COLO668 (cell line): ENCODE results near the gene ABCB9.
A peak's percentile ranks its signal among the peaks of the same experiment; 100 is the strongest.
"Not testable (repeated sequence)": the region's sequence is repeated elsewhere in the genome, so short reads cannot be mapped to it uniquely, and the experiment has no call there.

ENCODE experiments used
- DNase-seq: peaks from one replicate; lab custom pipeline; 2025; ENCODE audit not compliant: unreplicated experiment; lab: John Stamatoyannopoulos, UW

ABCB9 gene

GRCh38 chr12:122965851-122966742, at the start of gene ABCB9:
TSS of gene ABCB9 (minus strand) at chr12:122966463. CDS start at chr12:122960235, 6,228 bp downstream.
- DNase-seq, result peak; percentile 99

DNA sequence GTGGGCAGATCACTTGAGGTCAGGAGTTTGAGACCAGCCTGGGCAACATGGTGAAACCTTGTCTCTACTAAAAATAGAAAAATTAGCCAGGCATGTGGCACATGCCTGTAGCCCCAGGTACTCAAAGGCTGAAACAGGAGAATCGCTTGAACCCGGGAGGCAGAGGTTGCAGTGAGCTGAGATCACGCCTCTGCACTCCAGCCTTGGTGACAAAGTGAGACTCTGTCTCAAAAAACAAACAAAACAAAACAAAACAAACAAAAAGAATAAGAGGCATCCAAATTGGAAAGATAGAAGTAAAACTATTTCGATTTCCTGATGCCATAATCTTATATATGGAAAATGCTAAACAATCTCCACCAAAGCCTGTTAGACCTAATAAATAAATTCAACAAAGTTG, 48.2 kb upstream of the ABCB9 start:
- not testable (repeated sequence) for DNase-seq

GRCh38 chr12:123013185-123014095, 47.2 kb upstream of the ABCB9 start:
- no peak for DNase-seq

- no peak for DNase-seq
Observed at GRCh38 chr12:123011701-123012100, 45.4 kb upstream of the ABCB9 start.

DNA sequence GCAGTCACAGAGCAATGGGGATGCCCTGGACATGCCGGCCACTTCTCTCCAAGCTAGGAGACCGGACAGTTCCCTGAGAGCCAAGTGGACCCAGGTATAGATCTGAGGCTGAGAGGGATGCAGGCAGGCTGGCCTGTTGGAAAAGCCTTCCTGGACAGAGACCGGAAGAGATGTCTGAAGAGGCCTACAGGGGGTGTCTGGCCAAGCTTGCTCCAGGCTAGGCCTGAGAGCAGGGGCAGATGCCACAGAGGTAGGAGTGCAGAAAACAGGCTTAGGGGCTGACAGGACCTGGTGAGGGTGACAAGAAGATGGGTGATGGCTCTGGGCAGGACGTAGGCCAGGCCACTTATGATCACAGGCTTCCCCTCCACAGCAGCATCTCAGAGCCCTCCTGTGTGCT, 44.4 kb upstream of the ABCB9 start:
- DNase-seq, result no peak

DNA sequence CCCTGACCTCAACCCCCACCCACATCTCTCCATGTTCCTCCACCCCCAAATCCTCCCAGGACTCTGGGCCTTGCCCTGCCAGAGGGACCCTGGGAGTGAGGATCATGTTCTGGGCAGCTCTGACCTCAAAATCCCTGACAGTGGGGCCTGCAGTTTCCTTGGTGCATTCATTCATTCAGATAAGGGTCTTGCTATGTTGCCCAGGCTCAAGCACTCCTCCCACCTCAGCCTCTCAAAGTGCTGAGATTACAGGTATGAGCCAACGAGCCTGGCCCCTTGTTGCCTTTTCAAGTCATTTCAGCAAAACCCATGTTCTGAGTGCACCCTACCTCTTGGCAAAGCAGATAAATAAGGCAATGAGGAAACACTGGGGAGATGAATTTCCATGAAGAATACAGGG, 43.8 kb upstream of the ABCB9 start:
- DNase-seq, result no peak

DNA sequence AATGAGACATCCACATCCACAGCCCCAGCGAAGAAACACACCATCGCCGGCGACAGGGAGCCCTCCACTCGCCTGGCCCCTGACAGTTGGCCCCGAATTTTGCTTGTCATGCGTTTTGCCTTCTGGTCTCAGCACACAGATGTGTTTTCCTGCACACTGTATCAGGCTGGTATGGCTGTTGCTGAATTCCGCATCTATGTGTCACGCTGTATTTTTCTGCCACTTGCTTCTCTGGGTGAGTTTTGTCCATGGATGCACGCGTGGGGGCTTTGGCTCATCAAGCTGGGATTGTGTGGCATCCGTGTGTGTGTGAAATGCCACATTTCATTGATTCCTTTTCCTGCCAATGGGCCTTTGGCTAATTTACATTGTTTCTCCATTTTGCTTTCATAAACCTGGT, 40.7 kb upstream of the ABCB9 start:
- no peak for DNase-seq

- no peak for DNase-seq
Observed at GRCh38 chr12:123005081-123005626, 38.9 kb upstream of the ABCB9 start.

- no peak for DNase-seq
Observed at GRCh38 chr12:123004287-123004686, 38.0 kb upstream of the ABCB9 start.

DNA sequence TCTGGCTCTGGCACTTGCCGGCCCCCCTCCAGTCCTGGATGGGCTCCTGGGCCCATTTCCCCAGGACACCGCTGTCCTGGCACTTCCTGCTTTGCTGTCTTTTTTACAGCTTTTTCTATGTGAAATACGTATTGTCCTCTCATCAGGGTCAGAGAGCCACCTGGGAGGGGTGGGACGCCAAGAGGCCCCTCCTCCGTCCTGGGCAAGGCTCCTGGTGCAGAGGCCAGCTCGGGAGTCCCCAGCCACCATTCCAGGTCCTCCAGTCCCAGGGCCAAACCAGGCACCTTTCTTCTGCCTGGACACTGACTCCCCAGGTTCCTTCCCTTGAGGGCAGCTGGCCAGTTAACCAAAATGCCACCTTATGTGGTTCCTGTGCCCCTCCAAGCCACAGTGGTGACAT, 37.0 kb upstream of the ABCB9 start:
- DNase-seq, result no peak

GRCh38 chr12:123001464-123001863, 35.2 kb upstream of the ABCB9 start:
- no peak for DNase-seq

GRCh38 chr12:123000578-123000977, 34.3 kb upstream of the ABCB9 start:
- no peak for DNase-seq

GRCh38 chr12:122999986-123000420, 33.7 kb upstream of the ABCB9 start:
- no peak for DNase-seq

DNA sequence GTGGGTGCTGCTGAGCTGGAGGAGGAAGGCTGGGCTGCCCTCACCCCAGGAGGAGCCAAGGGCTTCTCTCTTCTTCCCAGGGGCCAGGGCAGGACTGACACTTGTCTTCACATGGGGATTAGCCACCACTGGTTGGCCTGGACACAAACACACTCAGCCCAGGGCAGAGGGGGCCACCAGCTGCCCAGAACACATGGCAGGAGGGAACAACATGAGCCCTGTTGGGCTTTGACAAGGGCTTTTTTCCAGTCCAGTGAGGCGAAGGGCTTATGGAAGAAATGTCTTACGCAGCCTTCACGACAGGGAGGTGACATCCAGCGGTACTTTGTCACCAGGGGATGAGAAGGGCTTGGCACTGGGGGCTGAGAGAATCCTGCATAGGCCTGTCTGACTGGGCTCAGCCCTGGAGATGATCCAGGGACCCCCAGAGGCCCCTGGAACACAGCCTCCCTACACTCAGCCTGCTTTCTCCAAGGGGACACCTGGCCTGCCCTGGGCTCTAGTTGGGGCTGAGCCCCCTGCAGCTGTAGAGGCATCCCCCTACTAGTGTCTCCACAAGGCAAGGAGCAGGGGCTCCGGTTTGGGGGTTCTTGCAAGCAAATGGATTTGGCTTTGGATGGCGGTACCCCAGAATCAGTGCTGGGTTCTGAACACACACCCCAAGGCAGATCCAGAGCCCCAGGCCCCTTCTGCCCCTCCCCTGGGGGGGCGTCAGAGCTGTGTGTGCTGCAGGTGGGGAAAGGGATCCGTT, 33.1 kb upstream of the ABCB9 start:
- DNase-seq, result no peak

- no peak for DNase-seq
Observed at GRCh38 chr12:122998316-122998715, 32.1 kb upstream of the ABCB9 start.

- no peak for DNase-seq
Observed at GRCh38 chr12:122997343-122998250, 31.3 kb upstream of the ABCB9 start.

GRCh38 chr12:122996621-122997342, 30.5 kb upstream of the ABCB9 start:
- DNase-seq, result no peak

GRCh38 chr12:122996188-122996601, 29.9 kb upstream of the ABCB9 start:
- DNase-seq, result no peak
